Esophagus muscularis mucosa (tissue), 4 donors: ENCODE results near the gene CACNA2D3. TPM values are rescaled to one million over a fixed set of nuclear protein-coding genes. Genes with fewer than 3 reads are reported as not detected.

ENCODE experiments used
- DNase-seq: peaks from one replicate; pipeline ENCODE4 v3.0.0-alpha.2; 2017; ENCODE audit errors: extremely low spot score
- H3K27ac ChIP-seq, 4 donors: fragments of 200-600 bp; sonication (generic); replicated peaks in 1 of 4; 1 replicate in 3 of 4; 2 replicates in 1 of 4; pipeline ENCODE4 v1.5.1; 2016 to 2019; ENCODE audit warnings: mild to moderate bottlenecking in 1 of 4
- H3K27me3 ChIP-seq, 4 donors: fragments of 200-600 bp; sonication (generic); one replicate each; pipeline versions ENCODE4 v1.5.1 to v1.6.0; 2016 to 2019
- H3K36me3 ChIP-seq, 4 donors: fragments of 200-600 bp; sonication (generic); one replicate each; pipeline ENCODE4 v1.5.1; 2016 to 2019
- H3K4me1 ChIP-seq, 4 donors: fragments of 200-600 bp; sonication (generic); one replicate each; pipeline ENCODE4 v1.5.1; 2016 to 2019
- H3K4me3 ChIP-seq, 4 donors: fragments of 200-600 bp; sonication (generic); 1 replicate in 2 of 4; 2 replicates in 2 of 4; pipeline ENCODE4 v1.5.1; 2016 to 2019; ENCODE audit warnings: mild to moderate bottlenecking in 4 of 4, moderate library complexity in 1 of 4
- H3K9me3 ChIP-seq, 4 donors: fragments of 200-600 bp; sonication (generic); 1 replicate in 3 of 4; 2 replicates in 1 of 4; pipeline ENCODE4 v1.5.1; 2016 to 2019
- CTCF ChIP-seq, 3 experiments: fragments of 200-600 bp in 2 of 3; fragments of 450-650 bp in 1 of 3; sonication (generic) in 2 of 3; IDR thresholded peaks; one replicate each; pipeline ENCODE4 v1.5.1; 2017 to 2019; ENCODE audit warnings: antibody characterized with exemption in 3 of 3, mild to moderate bottlenecking in 2 of 3, moderate library complexity in 1 of 3
- EP300 ChIP-seq: sonication (generic); formaldehyde crosslinking; IDR thresholded peaks from one replicate; pipeline ENCODE4 v1.6.1; 2017; ENCODE audit warnings: antibody characterized with exemption
- POLR2A ChIP-seq: fragments of 450-650 bp; IDR thresholded peaks from one replicate; pipeline ENCODE4 v1.6.1; 2017; ENCODE audit warnings: antibody characterized with exemption, moderate library complexity, mild to moderate bottlenecking, low read depth
- POLR2AphosphoS5 ChIP-seq, 2 donors: sonication (generic); formaldehyde crosslinking; IDR thresholded peaks; one replicate each; pipeline ENCODE4 v1.6.1; 2017; ENCODE audit warnings: antibody characterized with exemption in 2 of 2
- WGBS: methylation state at CpG from one replicate; pipeline ENCODE4 v1.1.5; 2018; 5-methylcytosine and 5-hydroxymethylcytosine counted together
- intact Hi-C: fragments of 100-400 bp; cut with DNase I; formaldehyde crosslinking; loops from one replicate; pipeline ENCODE4 v1.15.1; 2023
- total RNA-seq, 4 donors: library from RNA; depleted of rRNA; stranded (reverse); fragments of >200 nt; gene quantifications; one replicate each; pipeline versions ENCODE4 v1.1.0 to v1.2.1, GENCODE V29; 2016

Gene CACNA2D3
- total RNA-seq, 4 donors from 2014 or later: 2.5 to 6.3 (median 3.9) TPM

GRCh38 chr3:55014906-55015305 lies 892.6 kb downstream of the CACNA2D3 start:
- no peak for DNase-seq
- H3K4me3 ChIP-seq: no peak overlapping the region
- no peak overlapping the region for H3K27ac ChIP-seq
- no peak for TF ChIP-seq CTCF (IDR thresholded peaks at IDR 0.05)
- no peak for TF ChIP-seq POLR2AphosphoS5 (IDR thresholded peaks at IDR 0.05)
- TF ChIP-seq POLR2A: no peak
- no peaks in the 10 kb centered on the region for H3K27me3 ChIP-seq
- intact Hi-C loops: no loop called here
- no peaks in the 10 kb centered on the region for H3K36me3 ChIP-seq
- 84% methylated on average over 5 of the region's 5 CpGs for WGBS
- no peaks in the 10 kb centered on the region for H3K4me1 ChIP-seq
- no peaks in the 10 kb centered on the region for H3K9me3 ChIP-seq

GRCh38 chr3:55017876-55018275 lies 895.5 kb downstream of the CACNA2D3 start:
- no peaks in the 10 kb centered on the region for H3K4me1 ChIP-seq
- intact Hi-C loops: no loop called here
- no peaks in the 10 kb centered on the region for H3K9me3 ChIP-seq
- H3K27me3 ChIP-seq: no peaks in the 10 kb centered on the region
- 95% methylated on average over 3 of the region's 3 CpGs for WGBS
- H3K36me3 ChIP-seq: no peaks in the 10 kb centered on the region
- DNase-seq: no peak
- H3K27ac ChIP-seq: no peak overlapping the region
- H3K4me3 ChIP-seq: no peak overlapping the region
- TF ChIP-seq CTCF (IDR thresholded peaks at IDR 0.05) (no peak), EP300 (no peak), POLR2AphosphoS5 (IDR thresholded peaks at IDR 0.05) (no peak), POLR2A (no peak)

GRCh38 chr3:55030938-55031337 lies 908.6 kb downstream of the CACNA2D3 start:
- H3K9me3 ChIP-seq: no peaks in the 10 kb centered on the region
- TF ChIP-seq POLR2A (no peak), POLR2AphosphoS5 (IDR thresholded peaks at IDR 0.05) (no peak), EP300 (no peak), CTCF (IDR thresholded peaks at IDR 0.05) (no peak)
- 49% methylated on average over 4 of the region's 4 CpGs for WGBS
- intact Hi-C loops: no loop called here
- peaks cover 0 to 5% (median 0%) of the 10 kb centered on the region in 4 donors for H3K4me1 ChIP-seq
- no peaks in the 10 kb centered on the region for H3K27me3 ChIP-seq
- H3K27ac ChIP-seq: no peak overlapping the region
- no peak for DNase-seq
- no peaks in the 10 kb centered on the region for H3K36me3 ChIP-seq
- H3K4me3 ChIP-seq: no peak overlapping the region

GRCh38 chr3:55036883-55037577 lies 914.7 kb downstream of the CACNA2D3 start:
- no peaks in the 10 kb centered on the region for H3K27me3 ChIP-seq
- DNase-seq: no peak
- intact Hi-C loops: no loop called here
- H3K9me3 ChIP-seq: no peaks in the 10 kb centered on the region
- peaks cover 0 to 5% (median 0%) of the 10 kb centered on the region in 4 donors for H3K4me1 ChIP-seq
- WGBS: 85% methylated on average over 5 of the region's 5 CpGs
- no peak overlapping the region for H3K4me3 ChIP-seq
- no peaks in the 10 kb centered on the region for H3K36me3 ChIP-seq
- TF ChIP-seq POLR2A: no peak
- TF ChIP-seq POLR2AphosphoS5 (IDR thresholded peaks at IDR 0.05): no peak
- no peak for TF ChIP-seq EP300
- no peak for TF ChIP-seq CTCF (IDR thresholded peaks at IDR 0.05)
- no peak overlapping the region for H3K27ac ChIP-seq

- Histone ChIP-seq H3K27me3 (no peaks in the 10 kb centered on the region), H3K9me3 (no peaks in the 10 kb centered on the region), H3K4me1 (no peaks in the 10 kb centered on the region), H3K27ac (no peak overlapping the region), H3K36me3 (no peaks in the 10 kb centered on the region), H3K4me3 (no peak overlapping the region)
- intact Hi-C loops: no loop called here
- TF ChIP-seq CTCF (IDR thresholded peaks at IDR 0.05) (no peak), POLR2AphosphoS5 (IDR thresholded peaks at IDR 0.05) (no peak), EP300 (no peak), POLR2A (no peak)
- WGBS: 72% methylated on average over 2 of the region's 2 CpGs
- DNase-seq: no peak
Measured at GRCh38 chr3:55042591-55042990, 920.2 kb downstream of the CACNA2D3 start.
